Stimulated activated naive CD8-positive, alpha-beta T cell treated with anti-CD3 and anti-CD28 coated beads, Interleukin-15, Interleukin-2, amounts not matched to agents 100 U/mL and 50 U/mL, for 24 hours (primary cell): ENCODE data around the gene PTBP2.

ENCODE experiments used
- ATAC-seq: fragments of 150-1000 bp; cut with Tn5 transposase; one replicate; pipeline ENCODE4 v1.10.0; 2021
- DNase-seq: peaks from one replicate; pipeline ENCODE4 v3.0.0; 2021

The PTBP2 gene

DNA sequence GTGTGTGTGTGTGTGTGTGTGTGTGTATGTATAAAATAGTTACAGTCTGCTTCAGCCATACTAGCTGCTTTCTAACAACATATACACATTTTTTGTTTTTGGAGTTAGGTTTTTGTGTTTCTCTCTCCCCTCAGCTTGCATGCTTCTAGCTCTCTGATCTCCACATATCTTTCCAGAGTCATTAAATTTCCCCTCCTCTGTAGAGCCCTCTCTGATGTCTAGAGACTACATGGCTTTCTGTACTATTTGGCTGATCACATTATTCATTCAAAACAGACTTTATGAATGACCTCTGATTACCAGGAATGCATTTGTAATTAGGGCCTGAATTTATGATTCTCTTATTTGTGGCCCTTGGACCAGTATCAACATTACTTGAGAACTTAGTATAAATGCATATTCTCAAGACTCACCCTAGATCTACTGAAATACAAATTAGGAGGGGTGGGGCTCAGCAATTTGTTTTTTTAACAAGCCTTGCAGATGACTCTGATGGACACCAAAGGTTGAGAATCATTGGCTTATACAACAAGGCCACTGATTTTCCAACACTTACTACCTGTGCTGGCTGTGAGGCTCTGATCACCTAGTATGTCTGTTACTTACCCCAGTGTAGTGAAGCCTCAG, 104.5 kb downstream of the PTBP2 start:
- no peak for ATAC-seq

DNA sequence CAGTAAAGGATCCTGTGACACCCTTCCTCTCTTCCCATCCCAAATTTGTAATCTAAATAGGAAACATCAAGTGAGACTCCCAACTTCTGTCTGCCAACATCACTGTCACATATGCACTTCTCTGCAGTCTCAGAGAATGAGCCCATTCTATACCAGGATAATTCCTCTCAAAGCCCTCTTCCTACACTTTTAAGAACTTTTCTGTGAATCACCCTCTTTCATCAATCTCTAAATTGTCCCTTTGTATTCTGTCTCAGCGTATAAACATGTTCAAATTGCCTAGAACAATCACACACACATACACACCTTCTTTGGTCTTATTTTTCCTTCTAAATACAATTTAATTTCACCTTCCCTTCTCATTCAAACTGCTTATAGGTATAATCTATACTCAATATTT, 111.8 kb downstream of the PTBP2 start:
- DNase-seq (no peak), ATAC-seq (no peak)

More for the DNA sequence above, 104.5 kb downstream of the PTBP2 start:
- DNase-seq: no peak

DNA sequence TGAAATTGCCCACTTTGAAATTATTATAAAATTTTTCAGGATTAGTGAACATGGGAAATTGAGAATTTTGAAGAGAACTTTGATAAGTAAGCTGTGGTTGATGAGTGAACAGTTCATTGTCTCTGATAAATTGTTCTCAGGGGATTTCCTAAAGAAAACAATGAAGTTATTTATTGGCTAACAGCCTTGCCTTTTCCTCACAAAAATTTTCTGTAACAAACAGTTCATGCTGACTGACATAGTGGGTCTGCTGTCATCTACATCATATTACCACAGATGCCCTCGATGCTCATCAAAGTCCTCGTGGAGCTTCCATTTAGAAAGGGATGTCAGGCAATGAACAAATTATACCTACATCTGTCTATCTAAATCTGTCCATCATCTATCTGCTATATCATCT, 113.4 kb downstream of the PTBP2 start:
- DNase-seq (no peak), ATAC-seq (no peak)

DNA sequence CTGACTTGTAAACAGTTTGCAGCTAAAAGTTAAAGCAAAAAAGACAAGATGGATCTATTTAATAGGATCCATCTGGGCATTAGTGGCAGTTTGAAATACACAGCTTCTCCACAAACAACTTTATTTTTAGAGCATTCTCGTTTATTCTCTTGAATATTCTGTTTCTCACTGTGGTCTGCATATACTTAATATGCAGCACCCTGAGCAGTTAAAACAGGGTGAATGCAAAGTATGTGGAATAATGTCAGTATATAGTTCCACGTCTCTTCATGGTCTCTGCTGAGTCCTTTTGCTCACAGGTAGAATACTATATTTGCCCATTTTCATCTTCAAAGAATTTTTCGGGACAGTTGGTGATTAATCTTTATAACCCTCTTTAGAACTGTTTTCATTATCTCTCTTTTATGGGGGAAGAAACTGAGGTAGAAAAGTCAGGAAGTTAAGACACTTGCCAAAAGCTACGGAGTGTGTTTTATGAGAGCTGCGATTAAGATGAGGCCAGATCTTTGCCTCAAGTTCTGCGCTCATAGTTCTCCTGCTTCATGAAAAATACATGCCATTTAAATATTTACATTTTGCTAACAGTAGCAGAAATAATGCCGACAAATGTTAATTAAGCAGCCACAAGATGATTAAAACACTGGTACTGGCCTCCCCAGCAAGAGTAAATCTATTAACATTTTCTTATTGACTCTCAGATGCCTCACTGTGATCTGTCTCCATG, 115.6 kb downstream of the PTBP2 start:
- ATAC-seq: no peak
- no peak for DNase-seq

DNA sequence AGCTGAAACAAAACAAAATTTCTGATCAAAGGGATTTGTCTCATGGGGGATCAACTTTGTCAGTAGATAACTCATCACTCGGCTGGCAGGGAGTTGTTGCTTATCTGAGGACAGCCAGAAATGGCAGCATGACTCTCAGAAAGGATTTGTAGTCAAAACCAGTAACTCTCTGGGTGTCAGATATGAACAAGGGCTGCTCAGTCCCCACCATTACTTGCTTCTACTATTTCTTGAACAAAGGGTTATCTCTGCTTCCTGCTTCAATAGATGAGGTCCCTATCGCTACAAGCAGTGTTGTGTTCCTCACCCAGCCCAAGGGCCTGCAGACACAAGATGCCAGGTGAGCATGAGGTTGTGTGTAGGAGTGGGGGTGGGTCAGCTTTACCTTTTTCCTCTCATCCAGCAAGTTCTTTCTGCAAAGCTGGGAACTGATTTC, 116.2 kb downstream of the PTBP2 start:
- no peak for DNase-seq
- ATAC-seq: no peak

DNA sequence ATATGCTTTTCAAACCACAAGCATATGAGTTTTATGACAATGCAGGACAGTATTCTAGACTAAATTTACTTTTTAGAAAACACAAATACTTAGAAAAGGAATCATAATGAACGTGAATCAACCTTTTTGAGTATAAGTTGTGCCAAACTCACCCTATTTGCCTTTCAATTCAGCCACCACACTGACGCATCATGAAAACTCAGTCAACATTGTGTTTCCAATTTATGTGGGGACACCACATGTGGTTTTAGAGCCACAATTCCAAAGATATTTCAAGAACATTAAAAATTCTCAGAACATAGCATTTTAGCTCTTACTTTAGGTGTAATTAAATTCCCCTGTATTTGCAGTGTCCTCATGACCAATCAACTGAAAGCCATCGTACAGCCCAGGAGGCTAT, 118.8 kb downstream of the PTBP2 start:
- no peak for DNase-seq

DNA sequence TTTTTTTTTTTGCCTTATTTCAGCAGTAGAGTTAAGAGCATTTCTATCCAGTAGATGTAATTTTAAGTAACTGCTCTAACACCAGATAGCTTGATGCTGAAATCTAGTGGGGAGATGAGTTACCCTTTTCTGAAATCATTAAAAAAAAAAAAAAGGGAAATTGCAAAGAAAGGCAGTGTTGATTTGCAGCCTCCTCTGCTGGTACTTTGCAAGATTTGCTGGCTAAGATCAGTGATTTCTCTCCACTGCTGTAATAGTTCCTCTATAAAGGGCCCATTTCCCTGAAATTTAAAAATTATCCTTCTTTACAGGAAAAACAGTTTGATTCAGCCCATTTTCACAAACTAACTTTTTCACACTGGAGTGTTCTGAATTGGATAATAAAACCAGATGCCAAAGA, 120.6 kb downstream of the PTBP2 start:
- ATAC-seq: no peak

More for the DNA sequence above, 118.8 kb downstream of the PTBP2 start:
- no peak for ATAC-seq

DNA sequence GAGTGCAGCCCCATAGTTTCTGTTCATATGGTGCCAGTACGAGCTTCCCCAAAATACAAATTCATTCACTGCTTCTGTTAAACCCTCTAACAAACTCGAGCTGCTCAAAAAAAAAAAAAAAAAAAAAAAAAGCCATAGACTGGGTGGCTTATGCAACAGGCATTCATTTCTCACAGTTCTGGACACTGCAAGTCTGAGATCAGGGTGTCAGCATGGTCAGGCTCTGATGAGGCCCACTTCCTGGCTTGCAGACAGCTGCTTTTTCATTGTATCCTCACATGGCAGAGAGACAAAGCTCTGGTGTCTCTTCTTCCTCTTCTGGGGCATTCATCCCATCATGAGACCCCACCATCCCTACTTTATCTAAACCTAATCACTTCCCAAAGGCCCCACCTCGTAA, 121.6 kb downstream of the PTBP2 start:
- DNase-seq (no peak), ATAC-seq (no peak)

More for the DNA sequence above, 120.6 kb downstream of the PTBP2 start:
- no peak for DNase-seq

DNA sequence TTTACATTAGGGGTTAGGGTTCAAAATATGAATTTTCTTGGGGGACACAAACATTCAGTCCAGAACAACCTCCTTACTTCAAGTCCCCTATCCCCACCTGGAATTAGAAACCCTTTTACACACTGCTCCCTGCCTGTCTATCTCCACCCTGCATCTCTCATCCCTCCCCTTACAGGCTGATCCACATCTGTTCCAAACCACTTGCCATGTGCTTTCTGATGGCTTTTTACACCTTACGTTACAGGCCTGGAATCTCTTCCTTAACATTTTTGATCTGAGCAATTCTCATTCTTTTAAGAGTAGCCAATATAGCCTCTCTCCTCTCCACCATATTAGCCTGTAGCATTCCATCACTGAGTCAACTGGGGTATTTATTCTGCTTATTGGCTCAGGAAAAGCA, 122.0 kb downstream of the PTBP2 start:
- ATAC-seq: no peak
- no peak for DNase-seq

DNA sequence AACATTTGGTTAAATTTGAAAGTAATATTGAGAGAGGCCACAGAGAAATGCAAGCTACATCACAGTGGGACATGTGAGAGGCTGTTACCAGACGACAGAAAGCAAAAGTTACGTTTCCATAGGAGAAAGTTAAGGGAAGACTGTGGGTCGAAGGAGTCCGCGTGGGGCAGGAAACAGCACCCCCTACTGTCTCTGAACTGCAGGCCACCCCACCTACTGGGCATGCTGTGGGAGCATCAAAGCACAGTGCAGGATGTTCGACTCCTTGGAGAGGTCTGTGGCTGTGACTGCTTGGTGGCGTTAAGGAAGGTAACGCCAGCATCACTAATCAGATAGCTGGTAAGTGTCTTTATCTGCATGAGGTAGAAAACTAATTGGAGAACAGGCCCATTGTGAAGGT, 123.9 kb downstream of the PTBP2 start:
- ATAC-seq (peak; percentile 55), DNase-seq (peak; percentile 43)

DNA sequence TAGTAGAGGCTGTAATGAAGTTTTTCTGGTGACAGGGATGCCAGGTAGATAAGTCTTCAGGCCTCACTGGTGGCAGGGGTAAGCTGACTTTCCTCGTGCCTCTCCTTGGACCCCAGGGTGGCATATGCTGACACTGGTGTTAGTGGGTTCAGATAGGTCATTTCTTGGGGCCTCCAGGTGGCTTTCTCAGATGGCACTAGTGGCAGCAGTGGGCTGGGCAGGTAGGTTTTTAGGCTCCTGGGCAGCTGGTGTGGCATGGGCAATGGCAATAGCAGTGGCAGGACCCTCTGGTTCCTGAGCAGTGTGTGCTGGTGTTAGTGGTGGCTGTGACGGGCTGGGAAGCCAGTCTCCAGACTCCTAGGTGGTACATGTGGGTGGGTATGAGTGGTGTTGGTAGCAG, 140.3 kb downstream of the PTBP2 start:
- DNase-seq (no peak), ATAC-seq (no peak)

DNA sequence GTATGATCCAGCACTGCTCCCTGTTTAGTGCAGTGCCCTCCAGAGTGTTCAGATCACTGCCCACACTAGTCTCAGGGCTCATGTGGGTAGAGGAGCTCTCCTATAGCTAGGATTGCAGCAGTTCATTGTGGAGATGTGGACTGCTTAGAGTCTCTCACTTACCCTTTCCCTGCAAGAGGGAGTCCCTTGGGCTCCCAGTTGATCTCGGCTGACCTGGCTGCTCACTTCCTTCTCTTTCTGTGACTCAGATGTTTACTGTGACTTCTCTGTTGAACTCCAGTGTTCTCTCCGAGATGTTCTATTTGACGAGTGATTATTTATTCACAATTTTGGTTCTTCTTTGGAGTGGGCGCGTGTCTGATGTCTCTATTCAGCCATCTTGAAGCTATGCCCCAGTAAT, 141.9 kb downstream of the PTBP2 start:
- no peak for DNase-seq
- no peak for ATAC-seq
